Measurements from ENCODE around the gene ALX3. TPM values are rescaled to one million over a fixed set of nuclear protein-coding genes. Genes with fewer than 3 reads are reported as not detected.

Gene ALX3
- total and polyA plus RNA-seq, 4 donors = not detected

GRCh38 chr1:110047463-110047862 lies 23.0 kb downstream of the ALX3 start:
- Histone ChIP-seq H3K4me3 (ENCODE audit: low read length in 2 of 2) (no peak overlapping the region), H3K4me1 (ENCODE audit: control insufficient read depth in 1 of 2, insufficient read depth in 2 of 2, low read length in 2 of 2) (no peaks in the 10 kb centered on the region), H3K27me3 (ENCODE audit: control insufficient read depth in 1 of 2, insufficient read depth in 2 of 2, low read length in 1 of 2) (no peaks in the 10 kb centered on the region), H3K36me3 (ENCODE audit: control insufficient read depth in 1 of 2, insufficient read depth in 2 of 2, low read length in 1 of 2) (peaks cover 11 to 23% of the 10 kb centered on the region in 2 donors), H3K9me3 (ENCODE audit: control insufficient read depth, low read length) (no peaks in the 10 kb centered on the region), H3K27ac (ENCODE audit: low read depth in 1 of 2, low read length in 2 of 2) (no peak overlapping the region)
- WGBS, 2 donors = 70 to 78% methylated on average over 3 of the region's 3 CpGs
- ATAC-seq (ENCODE audit: low FRiP score) (no peak), DNase-seq (no peak)
- intact Hi-C loops (cut with DNase I) = no loop called here

- Histone ChIP-seq H3K4me3 (ENCODE audit: low read length in 2 of 2) (no peak overlapping the region), H3K27me3 (ENCODE audit: control insufficient read depth in 1 of 2, insufficient read depth in 2 of 2, low read length in 1 of 2) (no peaks in the 10 kb centered on the region), H3K4me1 (ENCODE audit: control insufficient read depth in 1 of 2, insufficient read depth in 2 of 2, low read length in 2 of 2) (no peaks in the 10 kb centered on the region), H3K27ac (ENCODE audit: low read depth in 1 of 2, low read length in 2 of 2) (no peak overlapping the region), H3K9me3 (ENCODE audit: control insufficient read depth, low read length) (no peaks in the 10 kb centered on the region), H3K36me3 (ENCODE audit: control insufficient read depth in 1 of 2, insufficient read depth in 2 of 2, low read length in 1 of 2) (peaks cover 16 to 30% of the 10 kb centered on the region in 2 donors)
- 96% methylated on average over 10 of the region's 10 CpGs for WGBS, 2 donors
- DNase-seq (no peak), ATAC-seq (ENCODE audit: low FRiP score) (no peak)
- intact Hi-C loops (cut with DNase I) = no loop called here
Measured at GRCh38 chr1:110043016-110043415, 27.5 kb downstream of the ALX3 start.

GRCh38 chr1:110040548-110040947 lies 29.9 kb downstream of the ALX3 start:
- H3K27me3 ChIP-seq (ENCODE audit: control insufficient read depth in 1 of 2, insufficient read depth in 2 of 2, low read length in 1 of 2) = no peaks in the 10 kb centered on the region
- no peaks in the 10 kb centered on the region for H3K9me3 ChIP-seq (ENCODE audit: control insufficient read depth, low read length)
- H3K4me1 ChIP-seq (ENCODE audit: control insufficient read depth in 1 of 2, insufficient read depth in 2 of 2, low read length in 2 of 2) = no peaks in the 10 kb centered on the region
- H3K4me3 ChIP-seq (ENCODE audit: low read length in 2 of 2) = no peak overlapping the region
- ATAC-seq (ENCODE audit: low FRiP score) (no peak), DNase-seq (no peak)
- 89 to 91% methylated on average over 4 of the region's 4 CpGs for WGBS, 2 donors
- intact Hi-C loops (cut with DNase I) = no loop called here
- no peak overlapping the region for H3K27ac ChIP-seq (ENCODE audit: low read depth in 1 of 2, low read length in 2 of 2)
- peaks cover 11 to 27% of the 10 kb centered on the region in 2 donors for H3K36me3 ChIP-seq (ENCODE audit: control insufficient read depth in 1 of 2, insufficient read depth in 2 of 2, low read length in 1 of 2)

DNA sequence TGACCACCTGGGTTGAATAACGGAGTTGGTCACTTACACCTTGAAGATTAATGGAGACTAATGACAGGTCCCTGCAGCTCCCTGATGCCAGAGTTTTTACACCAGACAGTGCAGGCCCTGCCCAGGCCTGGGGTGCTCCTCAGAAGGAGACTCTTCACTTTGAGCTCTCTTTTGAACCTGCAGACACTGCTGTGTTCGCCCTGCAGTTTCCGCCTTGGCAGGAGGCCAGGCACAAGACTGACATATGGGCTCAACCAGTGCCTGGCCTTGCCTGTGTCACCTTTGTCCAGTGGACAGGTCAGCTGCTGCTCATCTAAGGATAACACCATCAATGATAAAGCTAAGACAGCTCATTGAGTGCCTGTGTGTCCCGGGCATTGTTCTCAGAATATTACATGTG lies 30.8 kb downstream of the ALX3 start:
- ATAC-seq (ENCODE audit: low FRiP score) = no peak
- DNase-seq = no peak
- Histone ChIP-seq H3K36me3 (ENCODE audit: control insufficient read depth in 1 of 2, insufficient read depth in 2 of 2, low read length in 1 of 2) (peaks cover 11 to 24% of the 10 kb centered on the region in 2 donors), H3K27ac (ENCODE audit: low read depth in 1 of 2, low read length in 2 of 2) (no peak overlapping the region), H3K27me3 (ENCODE audit: control insufficient read depth in 1 of 2, insufficient read depth in 2 of 2, low read length in 1 of 2) (no peaks in the 10 kb centered on the region), H3K4me3 (ENCODE audit: low read length in 2 of 2) (no peak overlapping the region), H3K4me1 (ENCODE audit: control insufficient read depth in 1 of 2, insufficient read depth in 2 of 2, low read length in 2 of 2) (no peaks in the 10 kb centered on the region), H3K9me3 (ENCODE audit: control insufficient read depth, low read length) (no peaks in the 10 kb centered on the region)
- intact Hi-C loops (cut with DNase I) = no loop called here
- 74 to 77% methylated on average over 4 of the region's 4 CpGs for WGBS, 2 donors

DNA sequence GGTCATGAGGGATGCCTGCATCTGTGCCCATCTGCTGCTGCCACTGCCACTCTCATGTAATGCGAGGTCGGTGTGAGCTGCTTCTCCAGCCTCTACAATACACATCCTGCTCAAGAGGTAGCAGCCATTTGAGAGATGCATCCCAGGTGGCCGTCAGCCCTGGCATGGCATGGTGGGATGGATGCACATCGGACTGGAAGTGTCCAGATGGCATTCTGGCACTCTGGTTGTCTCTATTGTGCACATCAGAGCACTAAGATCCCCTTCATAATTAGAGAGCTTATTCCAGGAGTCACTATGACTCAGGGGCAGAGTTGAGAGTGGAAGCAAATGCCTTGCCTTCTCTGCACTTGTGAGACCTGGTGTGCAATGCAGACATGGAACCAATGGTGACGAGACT lies 32.2 kb downstream of the ALX3 start:
- DNase-seq (no peak), ATAC-seq (ENCODE audit: low FRiP score) (no peak)
- Histone ChIP-seq H3K27ac (ENCODE audit: low read depth in 1 of 2, low read length in 2 of 2) (no peak overlapping the region), H3K36me3 (ENCODE audit: control insufficient read depth in 1 of 2, insufficient read depth in 2 of 2, low read length in 1 of 2) (peaks cover 11 to 18% of the 10 kb centered on the region in 2 donors), H3K4me3 (ENCODE audit: low read length in 2 of 2) (no peak overlapping the region), H3K27me3 (ENCODE audit: control insufficient read depth in 1 of 2, insufficient read depth in 2 of 2, low read length in 1 of 2) (no peaks in the 10 kb centered on the region), H3K9me3 (ENCODE audit: control insufficient read depth, low read length) (no peaks in the 10 kb centered on the region), H3K4me1 (ENCODE audit: control insufficient read depth in 1 of 2, insufficient read depth in 2 of 2, low read length in 2 of 2) (no peaks in the 10 kb centered on the region)
- WGBS, 2 donors = 85 to 90% methylated on average over 5 of the region's 5 CpGs
- intact Hi-C loops (cut with DNase I) = no loop called here

DNA sequence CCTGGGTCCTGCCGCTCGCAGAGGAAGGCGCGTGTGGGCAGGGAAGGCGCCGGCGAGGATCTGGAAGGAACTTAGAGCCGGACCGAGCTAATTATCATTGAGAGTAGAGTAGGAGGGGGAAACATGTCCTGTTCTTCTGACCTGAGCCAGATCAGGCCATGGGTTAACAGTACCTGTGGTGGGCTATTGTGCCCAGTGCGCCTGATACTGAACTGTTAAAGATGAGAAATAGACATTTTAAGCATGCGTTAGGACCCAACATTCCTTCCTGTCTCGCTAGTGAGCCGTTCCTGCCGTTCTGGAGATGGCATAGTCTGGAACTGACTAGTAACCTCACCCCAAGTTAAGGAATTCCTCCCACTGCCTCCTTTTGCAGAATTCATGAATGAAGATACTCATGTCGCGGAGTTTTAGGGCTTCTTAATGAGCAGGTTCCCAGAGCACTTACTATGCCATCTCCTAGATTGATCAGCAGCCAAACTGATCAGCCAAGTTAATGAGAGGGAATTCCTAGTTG lies 35.2 kb downstream of the ALX3 start:
- H3K36me3 ChIP-seq (ENCODE audit: control insufficient read depth in 1 of 2, insufficient read depth in 2 of 2, low read length in 1 of 2) = peaks cover 6 to 8% of the 10 kb centered on the region in 2 donors
- H3K27ac ChIP-seq (ENCODE audit: low read depth in 1 of 2, low read length in 2 of 2) = no peak overlapping the region
- ATAC-seq (ENCODE audit: low FRiP score) (no peak), DNase-seq (no peak)
- intact Hi-C loops (cut with DNase I) = no loop called here
- 4 to 5% methylated on average over 16 of the region's 16 CpGs for WGBS, 2 donors
- H3K9me3 ChIP-seq (ENCODE audit: control insufficient read depth, low read length) = no peaks in the 10 kb centered on the region
- no peaks in the 10 kb centered on the region for H3K4me1 ChIP-seq (ENCODE audit: control insufficient read depth in 1 of 2, insufficient read depth in 2 of 2, low read length in 2 of 2)
- no peaks in the 10 kb centered on the region for H3K27me3 ChIP-seq (ENCODE audit: control insufficient read depth in 1 of 2, insufficient read depth in 2 of 2, low read length in 1 of 2)
- peak overlapping the region; percentile 86 to 99 for H3K4me3 ChIP-seq (ENCODE audit: low read length in 2 of 2)

GRCh38 chr1:110034451-110035235 lies 35.8 kb downstream of the ALX3 start, which contains the start of gene STRIP1:
TSS of gene STRIP1 (plus strand) at chr1:110034624. CDS start at chr1:110034638, 14 bp downstream.
- ATAC-seq (ENCODE audit: low FRiP score) (peak; percentile 98), DNase-seq (peak; percentile 96)
- Histone ChIP-seq H3K27ac (ENCODE audit: low read depth in 1 of 2, low read length in 2 of 2) (peak within 1 kb of the TSS in 1 of 2 donors; percentile 49), H3K9me3 (ENCODE audit: control insufficient read depth, low read length) (no peaks in the 10 kb centered on the region), H3K27me3 (ENCODE audit: control insufficient read depth in 1 of 2, insufficient read depth in 2 of 2, low read length in 1 of 2) (no peaks in the 10 kb centered on the region), H3K4me3 (ENCODE audit: low read length in 2 of 2) (peak within 1 kb of the TSS; percentile 86 to 99), H3K4me1 (ENCODE audit: control insufficient read depth in 1 of 2, insufficient read depth in 2 of 2, low read length in 2 of 2) (no peaks in the 10 kb centered on the region), H3K36me3 (ENCODE audit: control insufficient read depth in 1 of 2, insufficient read depth in 2 of 2, low read length in 1 of 2) (peaks cover 5 to 8% of the 10 kb centered on the region in 2 donors)
- 0% methylated on average over 55 to 66 of the region's 66 CpGs for WGBS, 2 donors
- intact Hi-C loops (cut with DNase I) = loop anchor here in 1 of 2 donors (5.0 kb wide), 1 partner anchor 428 kb away; no protein-coding TSS in a partner anchor

DNA sequence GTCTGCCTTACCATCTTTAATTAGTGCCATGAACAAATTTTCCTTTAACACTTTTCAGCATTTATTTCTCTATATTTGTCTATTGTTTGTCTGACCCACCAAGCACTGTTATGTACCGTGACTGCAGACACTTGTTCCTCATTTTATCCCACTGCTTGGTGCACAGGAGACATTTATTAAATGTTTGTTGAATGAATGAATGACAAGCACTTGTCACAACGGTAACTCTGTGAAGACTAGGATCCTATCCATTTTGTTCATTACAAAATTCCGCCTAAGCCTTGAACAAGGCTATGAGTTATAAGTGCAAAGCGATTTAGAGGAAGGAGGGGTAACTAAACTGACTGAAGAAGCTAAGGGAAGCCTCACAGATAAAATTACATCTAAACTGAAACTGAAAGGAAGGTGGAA lies 36.4 kb downstream of the ALX3 start:
- DNase-seq (no peak), ATAC-seq (ENCODE audit: low FRiP score) (no peak)
- Histone ChIP-seq H3K9me3 (ENCODE audit: control insufficient read depth, low read length) (no peaks in the 10 kb centered on the region), H3K4me1 (ENCODE audit: control insufficient read depth in 1 of 2, insufficient read depth in 2 of 2, low read length in 2 of 2) (no peaks in the 10 kb centered on the region), H3K27me3 (ENCODE audit: control insufficient read depth in 1 of 2, insufficient read depth in 2 of 2, low read length in 1 of 2) (no peaks in the 10 kb centered on the region), H3K36me3 (ENCODE audit: control insufficient read depth in 1 of 2, insufficient read depth in 2 of 2, low read length in 1 of 2) (peaks cover 5 to 6% of the 10 kb centered on the region in 2 donors), H3K4me3 (ENCODE audit: low read length in 2 of 2) (peak overlapping the region; percentile 45 to 68), H3K27ac (ENCODE audit: low read depth in 1 of 2, low read length in 2 of 2) (no peak overlapping the region)
- WGBS, 2 donors = 59 to 61% methylated on average over 4 of the region's 4 CpGs
- intact Hi-C loops (cut with DNase I) = loop anchor here in 1 of 2 donors (5.0 kb wide), 1 partner anchor 428 kb away; no protein-coding TSS in a partner anchor

GRCh38 chr1:110033421-110033820 lies 37.1 kb downstream of the ALX3 start:
- Histone ChIP-seq H3K27ac (ENCODE audit: low read depth in 1 of 2, low read length in 2 of 2) (no peak overlapping the region), H3K4me3 (ENCODE audit: low read length in 2 of 2) (no peak overlapping the region), H3K9me3 (ENCODE audit: control insufficient read depth, low read length) (no peaks in the 10 kb centered on the region), H3K27me3 (ENCODE audit: control insufficient read depth in 1 of 2, insufficient read depth in 2 of 2, low read length in 1 of 2) (no peaks in the 10 kb centered on the region), H3K36me3 (ENCODE audit: control insufficient read depth in 1 of 2, insufficient read depth in 2 of 2, low read length in 1 of 2) (peaks cover 3 to 4% of the 10 kb centered on the region in 2 donors), H3K4me1 (ENCODE audit: control insufficient read depth in 1 of 2, insufficient read depth in 2 of 2, low read length in 2 of 2) (no peaks in the 10 kb centered on the region)
- 89 to 94% methylated on average over 5 of the region's 5 CpGs for WGBS, 2 donors
- intact Hi-C loops (cut with DNase I) = loop anchor here in 1 of 2 donors (5.0 kb wide), 1 partner anchor 429 kb away; no protein-coding TSS in a partner anchor
- no peak for ATAC-seq (ENCODE audit: low FRiP score)
- no peak for DNase-seq
